IMR-90 (cell line): ENCODE results near the gene TARDBP. TPM values are rescaled to one million over a fixed set of nuclear protein-coding genes. Genes with fewer than 3 reads are reported as not detected.

Source experiments
- ATAC-seq: fragments of 200-7000 bp; cut with Tn5 transposase; 2 replicates; pipeline ENCODE4 v1.9.1; 2020; ENCODE audit warnings: low read depth, mild to moderate bottlenecking, moderate library complexity
- BruUV-seq: library from RNA; stranded (reverse); fragments of 400-500 nt; replicated peaks from 2 replicates; lab custom pipeline; 2021; lab: Mats Ljungman, UMichigan
- CTCF ChIA-PET: fragments of 300-600 bp; formaldehyde crosslinking; extraction: SDS; loops from one replicate; lab custom pipeline; 2021; ENCODE audit warnings: antibody characterized with exemption; lab: Yijun Ruan, JAX
- POLR2A ChIA-PET: fragments of 300-600 bp; sonication (Branson Sonifier 250); formaldehyde crosslinking; loops from one replicate; lab custom pipeline; 2022; ENCODE audit warnings: antibody characterized with exemption; ENCODE audit not compliant: unreplicated experiment; lab: Charles Lee
- DNase-seq: peaks from one replicate; pipeline ENCODE4 v3.0.0; 2013
- H2AFZ ChIP-seq: replicated peaks from 2 replicates; pipeline ENCODE3; 2013; ENCODE audit warnings: low read length, mild to moderate bottlenecking; ENCODE audit not compliant: poor library complexity
- H2AK5ac ChIP-seq: 2 replicates; pipeline ENCODE4 v1.6.1; 2013; ENCODE audit warnings: low read depth, low read length, inconsistent platforms
- H2AK9ac ChIP-seq: replicated peaks from 2 replicates; pipeline ENCODE3; 2013; ENCODE audit warnings: mild to moderate bottlenecking, low read depth, low read length, moderate library complexity; ENCODE audit not compliant: poor library complexity
- H2BK120ac ChIP-seq: 2 replicates; pipeline ENCODE4 v1.6.1; 2013; ENCODE audit warnings: low read depth, low read length, inconsistent platforms
- H2BK15ac ChIP-seq: 3 replicates; pipeline ENCODE4 v1.6.1; 2013; ENCODE audit warnings: low read depth, low read length, inconsistent platforms
- H2BK20ac ChIP-seq: 2 replicates; pipeline ENCODE4 v1.6.1; 2013; ENCODE audit warnings: low read depth, mild to moderate bottlenecking, inconsistent platforms, low read length, moderate library complexity
- H2BK5ac ChIP-seq: 2 replicates; pipeline ENCODE4 v1.6.1; 2013; ENCODE audit warnings: mild to moderate bottlenecking, low read depth, low read length, inconsistent platforms; ENCODE audit not compliant: poor library complexity, severe bottlenecking
- H3K14ac ChIP-seq: replicated peaks from 2 replicates; pipeline ENCODE4 v1.6.1; 2013; ENCODE audit warnings: low read depth, low read length, inconsistent platforms
- H3K18ac ChIP-seq: 2 replicates; pipeline ENCODE4 v1.6.1; 2013; ENCODE audit warnings: low read depth, low read length, control low read depth
- H3K23ac ChIP-seq: 2 replicates; pipeline ENCODE4 v1.6.1; 2013; ENCODE audit warnings: low read depth, low read length, inconsistent platforms
- H3K27ac ChIP-seq: 2 replicates; pipeline ENCODE4 v1.5.1; 2013; ENCODE audit warnings: mild to moderate bottlenecking, control low read depth, low read length; ENCODE audit not compliant: insufficient read depth
- H3K27me3 ChIP-seq: 2 replicates; pipeline ENCODE4 v1.6.1; 2013; ENCODE audit warnings: low read length; ENCODE audit not compliant: control insufficient read depth, insufficient read depth
- H3K36me3 ChIP-seq: 2 replicates; pipeline ENCODE4 v1.6.1; 2013; ENCODE audit warnings: low read length, mixed read lengths; ENCODE audit not compliant: control insufficient read depth, insufficient read depth
- H3K4ac ChIP-seq: 2 replicates; pipeline ENCODE4 v1.6.1; 2013; ENCODE audit warnings: low read depth, low read length, inconsistent platforms
- H3K4me1 ChIP-seq: 2 replicates; pipeline ENCODE4 v1.6.1; 2013; ENCODE audit warnings: low read length, mixed read lengths; ENCODE audit not compliant: control insufficient read depth, insufficient read depth
- H3K4me2 ChIP-seq: 2 replicates; pipeline ENCODE4 v1.6.1; 2013; ENCODE audit warnings: low read depth, mild to moderate bottlenecking, control low read depth, low read length, moderate library complexity
- H3K4me3 ChIP-seq: 2 replicates; pipeline ENCODE4 v1.5.1; 2013; ENCODE audit warnings: low read depth, mild to moderate bottlenecking, control low read depth, low read length, moderate library complexity; ENCODE audit not compliant: insufficient read depth
- H3K56ac ChIP-seq: 2 replicates; pipeline ENCODE4 v1.6.1; 2013; ENCODE audit warnings: low read length, inconsistent platforms; ENCODE audit not compliant: insufficient read depth; ENCODE audit errors: extremely low read depth
- H3K79me1 ChIP-seq, 2 experiments: 2 replicates each; pipeline ENCODE4 v1.6.1; 2013; ENCODE audit warnings: low read length in 2 of 2, inconsistent platforms in 1 of 2, low read depth in 1 of 2
- H3K9ac ChIP-seq: 2 replicates; pipeline ENCODE4 v1.6.1; 2013; ENCODE audit warnings: low read depth, low read length, control low read depth
- H3K9me1 ChIP-seq: 2 replicates; pipeline ENCODE4 v1.6.1; 2013; ENCODE audit warnings: low read length, inconsistent platforms; ENCODE audit not compliant: insufficient read depth
- H3K9me3 ChIP-seq: 2 replicates; pipeline ENCODE4 v1.6.1; 2013; ENCODE audit warnings: low read length; ENCODE audit not compliant: control insufficient read depth, insufficient read depth
- H4K20me1 ChIP-seq: 2 replicates; pipeline ENCODE4 v1.6.1; 2013; ENCODE audit warnings: low read length, inconsistent platforms; ENCODE audit not compliant: insufficient read depth
- H4K5ac ChIP-seq: 2 replicates; pipeline ENCODE4 v1.6.1; 2013; ENCODE audit warnings: mild to moderate bottlenecking, low read depth, low read length, control low read depth
- H4K8ac ChIP-seq, 2 experiments: 2 replicates each; pipeline ENCODE4 v1.6.1; 2013; ENCODE audit warnings: low read depth in 2 of 2, low read length in 2 of 2, control low read depth in 1 of 2, inconsistent platforms in 1 of 2
- H4K91ac ChIP-seq: 2 replicates; pipeline ENCODE4 v1.6.1; 2013; ENCODE audit warnings: low read depth, low read length, inconsistent platforms; ENCODE audit not compliant: insufficient read depth
- BHLHE40 ChIP-seq: fragments of 150-350 bp; IDR thresholded peaks from 2 replicates; pipeline ENCODE4 v1.6.1; 2016; ENCODE audit warnings: mild to moderate bottlenecking, low read depth, low read length
- CEBPB ChIP-seq: IDR thresholded peaks from 2 replicates; pipeline ENCODE4 v1.6.1; 2012; ENCODE audit warnings: low read depth, low read length, improper control_type of control experiment
- CHD1 ChIP-seq: IDR thresholded peaks from 2 replicates; pipeline ENCODE4 v1.6.1; 2012; ENCODE audit warnings: low read depth, low read length, improper control_type of control experiment
- FOS ChIP-seq: fragments of 150-350 bp; IDR thresholded peaks from 2 replicates; pipeline ENCODE4 v1.6.1; 2016; ENCODE audit warnings: low read depth, low read length
- MAFK ChIP-seq: IDR thresholded peaks from 2 replicates; pipeline ENCODE4 v1.6.1; 2012; ENCODE audit warnings: low read depth, low read length, improper control_type of control experiment
- MAZ ChIP-seq: IDR thresholded peaks from 2 replicates; pipeline ENCODE4 v1.6.1; 2012; ENCODE audit warnings: low read depth, mild to moderate bottlenecking, low read length, improper control_type of control experiment, moderate library complexity, borderline replicate concordance
- MXI1 ChIP-seq: IDR thresholded peaks from 2 replicates; pipeline ENCODE4 v1.6.1; 2012; ENCODE audit warnings: low read depth, mild to moderate bottlenecking, low read length, moderate library complexity, borderline replicate concordance
- NFE2L2 ChIP-seq: fragments of 150-350 bp; IDR thresholded peaks from 2 replicates; pipeline ENCODE4 v1.6.1; 2016; ENCODE audit warnings: low read depth, mild to moderate bottlenecking, low read length
- POLR2A ChIP-seq: IDR thresholded peaks from 2 replicates; pipeline ENCODE4 v1.6.1; 2012; ENCODE audit warnings: mild to moderate bottlenecking, low read depth, low read length
- RCOR1 ChIP-seq: IDR thresholded peaks from 2 replicates; pipeline ENCODE4 v1.6.1; 2012; ENCODE audit warnings: mild to moderate bottlenecking, low read length, improper control_type of control experiment; ENCODE audit not compliant: insufficient replicate concordance
- RFX5 ChIP-seq: IDR thresholded peaks from 2 replicates; pipeline ENCODE4 v1.8.0; 2012; ENCODE audit warnings: low read depth, mild to moderate bottlenecking, low read length, moderate library complexity
- SMC3 ChIP-seq: fragments of 150-350 bp; IDR thresholded peaks from 2 replicates; pipeline ENCODE4 v1.6.1; 2016; ENCODE audit warnings: low read depth, mild to moderate bottlenecking, antibody characterized with exemption, low read length, moderate library complexity
- WGBS, 2 experiments: methylation state at CpG; one replicate each; pipeline versions ENCODE4 v1.1.5 to v1.1.7; 2013; ENCODE audit warnings: missing lambda C conversion rate in 2 of 2; ENCODE audit not compliant: insufficient read length in 1 of 2; ENCODE audit errors: extremely low coverage in 2 of 2; 5-methylcytosine and 5-hydroxymethylcytosine counted together
- dilution Hi-C: fragments of 300-500 bp; cut with HindIII; formaldehyde crosslinking; loops from one replicate; pipeline ENCODE4 v1.14.3; 2018; ENCODE audit warnings: low sequenced_read_pairs; ENCODE audit not compliant: unreplicated experiment
- in situ Hi-C: fragments of 300-500 bp; cut with MboI; formaldehyde crosslinking; loops from 3 replicates; pipeline ENCODE4 v1.14.3; 2019; ENCODE audit warnings: low sequenced_read_pairs, inconsistent platforms, mixed read lengths
- intact Hi-C: fragments of 100-400 bp; cut with micrococcal nuclease; formaldehyde crosslinking; loops from 2 replicates; pipeline ENCODE4 v1.10.0; 2022
- polyA plus RNA-seq, 3 experiments: library from polyadenylated mRNA; depleted of rRNA; stranded (reverse); fragments of >200 nt; gene quantifications; 2 replicates each; pipeline ENCODE4 v1.2.3, GENCODE V29; 2012; ENCODE audit warnings: low replicate concordance in 1 of 3
- total RNA-seq: library from RNA; depleted of rRNA; stranded (reverse); fragments of >200 nt; gene quantifications from 2 replicates; pipeline ENCODE4 v1.2.3, GENCODE V29; 2012
- TF ChIP-seq, protein P1 (sequence below): fragments of 150-350 bp; IDR thresholded peaks from 2 replicates; pipeline ENCODE4 v1.6.1; 2016; ENCODE audit warnings: low read depth, mild to moderate bottlenecking, low read length, moderate library complexity, borderline replicate concordance
- TF ChIP-seq, protein P2 (sequence below): fragments of 150-350 bp; IDR thresholded peaks from 2 replicates; pipeline ENCODE4 v1.6.1; 2017; ENCODE audit warnings: mild to moderate bottlenecking, antibody characterized with exemption, low read length, low read depth
- TF ChIP-seq, protein P3 (sequence below): conservative IDR thresholded peaks from 2 replicates; pipeline ENCODE4 v1.5.1; 2012; ENCODE audit warnings: mild to moderate bottlenecking, low read depth, low read length, improper control_type of control experiment

Gene TARDBP
- total and polyA plus RNA-seq, 2 of the 4 experiments (the other 2 are of a cell fraction): 36.7 to 161 TPM

DNA sequence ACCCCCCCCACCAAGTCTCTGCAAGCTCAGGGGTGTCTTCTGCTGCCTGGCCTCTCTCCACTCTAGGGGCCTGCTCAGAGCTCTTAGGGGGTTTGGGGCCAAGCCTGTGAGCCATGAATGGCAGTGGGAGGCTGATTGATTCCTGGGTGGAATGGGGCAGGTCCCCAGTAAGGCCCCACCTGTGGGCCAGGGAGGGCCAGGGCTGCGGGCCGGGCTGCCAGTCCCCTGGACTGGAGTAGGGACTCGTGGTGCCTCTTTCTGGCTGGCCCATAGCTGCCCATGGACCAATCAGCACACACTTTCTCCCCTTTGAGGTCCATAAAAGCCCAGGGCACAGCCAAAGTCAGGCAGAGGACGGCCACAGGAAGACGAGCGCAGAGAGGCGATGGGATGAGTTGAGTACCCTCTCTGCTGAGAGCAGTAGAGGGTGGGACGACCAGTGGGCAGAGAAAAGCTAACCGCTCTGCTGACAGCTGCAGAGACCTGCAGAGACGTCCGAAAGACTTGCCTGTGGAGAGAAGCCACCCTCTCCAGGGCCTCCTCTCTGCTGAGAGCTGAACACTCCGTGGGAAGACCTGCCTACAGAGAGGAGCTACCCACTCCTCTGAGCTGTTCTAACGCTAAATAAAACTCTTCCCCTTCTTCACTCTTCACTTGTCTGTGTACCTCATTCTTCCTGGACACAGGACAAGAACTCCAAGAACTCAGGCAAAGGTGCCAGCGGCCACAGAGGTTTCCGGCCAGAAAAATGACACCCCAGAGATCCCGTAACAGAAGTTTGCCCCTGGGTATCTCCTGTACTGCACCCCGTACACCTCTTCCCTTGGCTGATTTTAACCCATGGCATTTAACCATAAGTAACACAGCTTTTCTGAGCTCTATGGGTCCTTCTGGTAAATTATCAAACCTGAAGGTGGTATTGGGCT, 38.2 kb upstream of the TARDBP start:
- in situ Hi-C loops (no loop called here), intact Hi-C loops (no loop called here), dilution Hi-C loops (no loop called here)
- ChIA-PET CTCF (no interaction called here), POLR2A (no interaction called here)
- Histone ChIP-seq H3K23ac (no peak overlapping the region), H4K91ac (no peak overlapping the region), H3K4me1 (peaks cover 1% of the 10 kb centered on the region; the same call in 1 of the 2 replicates), H2BK20ac (no peak overlapping the region), H4K8ac (no peak overlapping the region), H3K4me3 (no peak overlapping the region), H3K56ac (no peak overlapping the region), H3K9me1 (no peaks in the 10 kb centered on the region), H4K20me1 (no peaks in the 10 kb centered on the region), H3K9ac (no peak overlapping the region), H2AK5ac (no peak overlapping the region), H3K27ac (no peak overlapping the region), H3K27me3 (peaks cover 20% of the 10 kb centered on the region), H3K4ac (no peak overlapping the region), H2BK15ac (no peak overlapping the region), H2AFZ (no peak overlapping the region), H4K5ac (no peak overlapping the region), H3K79me1 (no peaks in the 10 kb centered on the region), H3K18ac (no peak overlapping the region), H2BK120ac (no peak overlapping the region), H3K9me3 (no peaks in the 10 kb centered on the region), H3K36me3 (no peaks in the 10 kb centered on the region), H2BK5ac (no peak overlapping the region), H3K14ac (no peak overlapping the region), H3K4me2 (no peak overlapping the region), H2AK9ac (no peak overlapping the region)
- BruUV-seq: no TSS peak
- WGBS, 2 experiments: 68% methylated on average over 5 of the region's 17 CpGs; no CpG with 5 or more reads in 1 of the 2 experiments
- DNase-seq (no peak), ATAC-seq (no peak)
- TF ChIP-seq BHLHE40: no peak
- TF ChIP-seq, protein P1, sequence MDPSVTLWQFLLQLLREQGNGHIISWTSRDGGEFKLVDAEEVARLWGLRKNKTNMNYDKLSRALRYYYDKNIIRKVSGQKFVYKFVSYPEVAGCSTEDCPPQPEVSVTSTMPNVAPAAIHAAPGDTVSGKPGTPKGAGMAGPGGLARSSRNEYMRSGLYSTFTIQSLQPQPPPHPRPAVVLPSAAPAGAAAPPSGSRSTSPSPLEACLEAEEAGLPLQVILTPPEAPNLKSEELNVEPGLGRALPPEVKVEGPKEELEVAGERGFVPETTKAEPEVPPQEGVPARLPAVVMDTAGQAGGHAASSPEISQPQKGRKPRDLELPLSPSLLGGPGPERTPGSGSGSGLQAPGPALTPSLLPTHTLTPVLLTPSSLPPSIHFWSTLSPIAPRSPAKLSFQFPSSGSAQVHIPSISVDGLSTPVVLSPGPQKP: no peak
- no peak for TF ChIP-seq RCOR1
- TF ChIP-seq MAZ: no peak
- TF ChIP-seq RFX5: no peak
- no peak for TF ChIP-seq NFE2L2
- no peak for TF ChIP-seq MXI1
- no peak for TF ChIP-seq FOS
- TF ChIP-seq CEBPB: no peak
- no peak for TF ChIP-seq CHD1
- no peak for TF ChIP-seq MAFK
- TF ChIP-seq, protein P2, sequence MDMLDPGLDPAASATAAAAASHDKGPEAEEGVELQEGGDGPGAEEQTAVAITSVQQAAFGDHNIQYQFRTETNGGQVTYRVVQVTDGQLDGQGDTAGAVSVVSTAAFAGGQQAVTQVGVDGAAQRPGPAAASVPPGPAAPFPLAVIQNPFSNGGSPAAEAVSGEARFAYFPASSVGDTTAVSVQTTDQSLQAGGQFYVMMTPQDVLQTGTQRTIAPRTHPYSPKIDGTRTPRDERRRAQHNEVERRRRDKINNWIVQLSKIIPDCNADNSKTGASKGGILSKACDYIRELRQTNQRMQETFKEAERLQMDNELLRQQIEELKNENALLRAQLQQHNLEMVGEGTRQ: no peak
- TF ChIP-seq POLR2A: no peak
- TF ChIP-seq, protein P3, sequence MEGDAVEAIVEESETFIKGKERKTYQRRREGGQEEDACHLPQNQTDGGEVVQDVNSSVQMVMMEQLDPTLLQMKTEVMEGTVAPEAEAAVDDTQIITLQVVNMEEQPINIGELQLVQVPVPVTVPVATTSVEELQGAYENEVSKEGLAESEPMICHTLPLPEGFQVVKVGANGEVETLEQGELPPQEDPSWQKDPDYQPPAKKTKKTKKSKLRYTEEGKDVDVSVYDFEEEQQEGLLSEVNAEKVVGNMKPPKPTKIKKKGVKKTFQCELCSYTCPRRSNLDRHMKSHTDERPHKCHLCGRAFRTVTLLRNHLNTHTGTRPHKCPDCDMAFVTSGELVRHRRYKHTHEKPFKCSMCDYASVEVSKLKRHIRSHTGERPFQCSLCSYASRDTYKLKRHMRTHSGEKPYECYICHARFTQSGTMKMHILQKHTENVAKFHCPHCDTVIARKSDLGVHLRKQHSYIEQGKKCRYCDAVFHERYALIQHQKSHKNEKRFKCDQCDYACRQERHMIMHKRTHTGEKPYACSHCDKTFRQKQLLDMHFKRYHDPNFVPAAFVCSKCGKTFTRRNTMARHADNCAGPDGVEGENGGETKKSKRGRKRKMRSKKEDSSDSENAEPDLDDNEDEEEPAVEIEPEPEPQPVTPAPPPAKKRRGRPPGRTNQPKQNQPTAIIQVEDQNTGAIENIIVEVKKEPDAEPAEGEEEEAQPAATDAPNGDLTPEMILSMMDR: no peak
- TF ChIP-seq SMC3: no peak
